NCI-H146 treated with DMSO at 0.1 percent for 48 hours (cell line): ENCODE data around the gene TOX2.

Experiments used
- DNase-seq: peaks from one replicate; lab custom pipeline; 2025; ENCODE audit not compliant: unreplicated experiment; lab: John Stamatoyannopoulos, UW

TOX2 gene

GRCh38 chr20:43955750-43956191, 41.1 kb downstream of the TOX2 start:
- DNase-seq = no peak

- DNase-seq = no peak
Measured at GRCh38 chr20:43957392-43957791, 42.7 kb downstream of the TOX2 start.

GRCh38 chr20:43958626-43959025, 44.0 kb downstream of the TOX2 start:
- no peak for DNase-seq

- no peak for DNase-seq
Measured at GRCh38 chr20:43959079-43959919, 44.6 kb downstream of the TOX2 start.

GRCh38 chr20:43959920-43960227, 45.2 kb downstream of the TOX2 start:
- DNase-seq = no peak

- no peak for DNase-seq
Measured at GRCh38 chr20:43960231-43960630, 45.6 kb downstream of the TOX2 start.

GRCh38 chr20:43961116-43961515, 46.5 kb downstream of the TOX2 start:
- no peak for DNase-seq

- no peak for DNase-seq
Measured at GRCh38 chr20:43961541-43962471, 47.2 kb downstream of the TOX2 start.

GRCh38 chr20:43962530-43962929, 47.9 kb downstream of the TOX2 start:
- no peak for DNase-seq

- DNase-seq = no peak
Measured at GRCh38 chr20:43963233-43963632, 48.6 kb downstream of the TOX2 start.

- no peak for DNase-seq
Measured at GRCh38 chr20:43963872-43964791, 49.5 kb downstream of the TOX2 start.

GRCh38 chr20:43968341-43969000, 53.8 kb downstream of the TOX2 start:
- DNase-seq = no peak

GRCh38 chr20:43969028-43969447, 54.4 kb downstream of the TOX2 start:
- DNase-seq = no peak

GRCh38 chr20:43969501-43970182, 55.0 kb downstream of the TOX2 start:
- DNase-seq = no peak

- DNase-seq = no peak
Measured at GRCh38 chr20:43971267-43971666, 56.6 kb downstream of the TOX2 start.

GRCh38 chr20:43972051-43972450, 57.4 kb downstream of the TOX2 start:
- no peak for DNase-seq

- no peak for DNase-seq
Measured at GRCh38 chr20:43972692-43973091, 58.0 kb downstream of the TOX2 start.

- DNase-seq = no peak
Measured at GRCh38 chr20:43973231-43973630, 58.6 kb downstream of the TOX2 start.

GRCh38 chr20:43973671-43974450, 59.2 kb downstream of the TOX2 start:
- DNase-seq = no peak
